Measurements from ENCODE around the gene CHST10.

- TF ChIP-seq, protein P1, sequence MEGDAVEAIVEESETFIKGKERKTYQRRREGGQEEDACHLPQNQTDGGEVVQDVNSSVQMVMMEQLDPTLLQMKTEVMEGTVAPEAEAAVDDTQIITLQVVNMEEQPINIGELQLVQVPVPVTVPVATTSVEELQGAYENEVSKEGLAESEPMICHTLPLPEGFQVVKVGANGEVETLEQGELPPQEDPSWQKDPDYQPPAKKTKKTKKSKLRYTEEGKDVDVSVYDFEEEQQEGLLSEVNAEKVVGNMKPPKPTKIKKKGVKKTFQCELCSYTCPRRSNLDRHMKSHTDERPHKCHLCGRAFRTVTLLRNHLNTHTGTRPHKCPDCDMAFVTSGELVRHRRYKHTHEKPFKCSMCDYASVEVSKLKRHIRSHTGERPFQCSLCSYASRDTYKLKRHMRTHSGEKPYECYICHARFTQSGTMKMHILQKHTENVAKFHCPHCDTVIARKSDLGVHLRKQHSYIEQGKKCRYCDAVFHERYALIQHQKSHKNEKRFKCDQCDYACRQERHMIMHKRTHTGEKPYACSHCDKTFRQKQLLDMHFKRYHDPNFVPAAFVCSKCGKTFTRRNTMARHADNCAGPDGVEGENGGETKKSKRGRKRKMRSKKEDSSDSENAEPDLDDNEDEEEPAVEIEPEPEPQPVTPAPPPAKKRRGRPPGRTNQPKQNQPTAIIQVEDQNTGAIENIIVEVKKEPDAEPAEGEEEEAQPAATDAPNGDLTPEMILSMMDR (IDR thresholded peaks at IDR 0.05), result no peak
- TF ChIP-seq POLR2A (IDR thresholded peaks at IDR 0.05) (no peak), POLR2AphosphoS5 (IDR thresholded peaks at IDR 0.05) (no peak), EP300 (IDR thresholded peaks at IDR 0.05; ENCODE audit: low read depth) (no peak)
These were observed at the start of gene CHST10 for GRCh38 chr2:100416935-100417710.

Measured in transverse colon (tissue), 4 donors.